HEK293 (cell line): Measurements from ENCODE around the gene AK8.
A peak's percentile ranks its signal among the peaks of the same experiment; 100 is the strongest.

Source experiments
- ATF2 ChIP-seq: fragments of 450-650 bp; formaldehyde crosslinking; IDR thresholded peaks from 2 replicates; pipeline ENCODE4 v1.5.1; 2016; ENCODE audit warnings: missing biosample characterization, missing genetic modification characterization, low read depth
- BCL11B ChIP-seq: fragments of 450-650 bp; formaldehyde crosslinking; IDR thresholded peaks from 2 replicates; pipeline ENCODE4 v1.5.1; 2016; ENCODE audit warnings: low read depth, missing biosample characterization, missing genetic modification characterization
- GLI2 ChIP-seq: fragments of 450-650 bp; formaldehyde crosslinking; IDR thresholded peaks from 2 replicates; pipeline ENCODE4; 2017; ENCODE audit warnings: missing biosample characterization, missing genetic modification characterization, low read depth, borderline replicate concordance
- PRDM6 ChIP-seq: fragments of 450-650 bp; formaldehyde crosslinking; IDR thresholded peaks from 2 replicates; pipeline ENCODE4 v1.5.1; 2017; ENCODE audit warnings: missing biosample characterization, missing genetic modification characterization
- TRIM28 ChIP-seq: IDR thresholded peaks from 2 replicates; pipeline ENCODE4 v1.6.1; 2011; ENCODE audit warnings: low read length, control low read depth, borderline replicate concordance
- ZBTB17 ChIP-seq: fragments of 450-650 bp; formaldehyde crosslinking; IDR thresholded peaks from 2 replicates; pipeline ENCODE4 v1.5.1; 2016; ENCODE audit warnings: missing biosample characterization, missing genetic modification characterization
- ZNF148 ChIP-seq: fragments of 450-650 bp; formaldehyde crosslinking; IDR thresholded peaks from 2 replicates; pipeline ENCODE4 v1.5.0; 2017; ENCODE audit warnings: missing biosample characterization, missing genetic modification characterization, borderline replicate concordance
- ZNF24 ChIP-seq: fragments of 450-650 bp; formaldehyde crosslinking; IDR thresholded peaks from 2 replicates; pipeline ENCODE4 v1.5.1; 2016; ENCODE audit warnings: missing biosample characterization, missing genetic modification characterization
- ZNF433 ChIP-seq: fragments of 450-650 bp; formaldehyde crosslinking; IDR thresholded peaks from 2 replicates; pipeline ENCODE4 v1.5.1; 2016; ENCODE audit warnings: missing biosample characterization, missing genetic modification characterization, low read depth
- ZNF510 ChIP-seq: fragments of 450-650 bp; formaldehyde crosslinking; IDR thresholded peaks from 2 replicates; pipeline ENCODE4 v1.5.1; 2018; ENCODE audit warnings: mild to moderate bottlenecking, missing genetic modification characterization, missing biosample characterization; ENCODE audit not compliant: insufficient replicate concordance
- ZNF560 ChIP-seq: fragments of 450-650 bp; formaldehyde crosslinking; IDR thresholded peaks from 2 replicates; pipeline ENCODE4 v1.5.1; 2017; ENCODE audit warnings: missing biosample characterization, missing genetic modification characterization, borderline replicate concordance
- ZNF600 ChIP-seq: fragments of 450-650 bp; formaldehyde crosslinking; IDR thresholded peaks from 2 replicates; pipeline ENCODE4 v1.5.1; 2016; ENCODE audit warnings: missing biosample characterization, missing genetic modification characterization
- ZNF610 ChIP-seq: fragments of 450-650 bp; formaldehyde crosslinking; IDR thresholded peaks from 2 replicates; pipeline ENCODE4 v1.5.1; 2016; ENCODE audit warnings: missing biosample characterization, missing genetic modification characterization, borderline replicate concordance
- ZNF623 ChIP-seq: fragments of 450-650 bp; formaldehyde crosslinking; IDR thresholded peaks from 2 replicates; pipeline ENCODE4 v1.5.1; 2016; ENCODE audit warnings: missing biosample characterization, missing genetic modification characterization
- ZNF624 ChIP-seq: fragments of 450-650 bp; formaldehyde crosslinking; IDR thresholded peaks from 2 replicates; pipeline ENCODE4 v1.5.1; 2017; ENCODE audit warnings: missing biosample characterization, missing genetic modification characterization
- ZNF629 ChIP-seq: fragments of 450-650 bp; formaldehyde crosslinking; IDR thresholded peaks from 2 replicates; pipeline ENCODE4 v1.5.1; 2017; ENCODE audit warnings: missing biosample characterization, missing genetic modification characterization
- ZNF76 ChIP-seq: fragments of 450-650 bp; formaldehyde crosslinking; IDR thresholded peaks from 2 replicates; pipeline ENCODE4; 2016; ENCODE audit warnings: low read depth, missing biosample characterization, missing genetic modification characterization, borderline replicate concordance
- ZSCAN30 ChIP-seq: fragments of 450-650 bp; IDR thresholded peaks from 2 replicates; pipeline ENCODE4 v1.5.1; 2018; ENCODE audit warnings: missing biosample characterization, mild to moderate bottlenecking, missing genetic modification characterization, moderate library complexity
- TF ChIP-seq, protein P1 (sequence below): fragments of 450-650 bp; formaldehyde crosslinking; IDR thresholded peaks from 2 replicates; pipeline ENCODE4 v1.5.1; 2016; ENCODE audit warnings: missing biosample characterization, missing genetic modification characterization, borderline replicate concordance
- TF ChIP-seq, protein P2 (sequence below): fragments of 450-650 bp; formaldehyde crosslinking; IDR thresholded peaks from 2 replicates; pipeline ENCODE4 v1.5.1; 2016; ENCODE audit warnings: missing biosample characterization, missing genetic modification characterization
- TF ChIP-seq, protein P3 (sequence below): fragments of 450-650 bp; formaldehyde crosslinking; IDR thresholded peaks from 2 replicates; pipeline ENCODE4 v1.5.1; 2017; ENCODE audit warnings: missing biosample characterization, missing genetic modification characterization
- TF ChIP-seq, protein P4 (sequence below): fragments of 450-650 bp; formaldehyde crosslinking; IDR thresholded peaks from 2 replicates; pipeline ENCODE4 v1.5.1; 2016; ENCODE audit warnings: missing biosample characterization, missing genetic modification characterization

AK8 gene

DNA sequence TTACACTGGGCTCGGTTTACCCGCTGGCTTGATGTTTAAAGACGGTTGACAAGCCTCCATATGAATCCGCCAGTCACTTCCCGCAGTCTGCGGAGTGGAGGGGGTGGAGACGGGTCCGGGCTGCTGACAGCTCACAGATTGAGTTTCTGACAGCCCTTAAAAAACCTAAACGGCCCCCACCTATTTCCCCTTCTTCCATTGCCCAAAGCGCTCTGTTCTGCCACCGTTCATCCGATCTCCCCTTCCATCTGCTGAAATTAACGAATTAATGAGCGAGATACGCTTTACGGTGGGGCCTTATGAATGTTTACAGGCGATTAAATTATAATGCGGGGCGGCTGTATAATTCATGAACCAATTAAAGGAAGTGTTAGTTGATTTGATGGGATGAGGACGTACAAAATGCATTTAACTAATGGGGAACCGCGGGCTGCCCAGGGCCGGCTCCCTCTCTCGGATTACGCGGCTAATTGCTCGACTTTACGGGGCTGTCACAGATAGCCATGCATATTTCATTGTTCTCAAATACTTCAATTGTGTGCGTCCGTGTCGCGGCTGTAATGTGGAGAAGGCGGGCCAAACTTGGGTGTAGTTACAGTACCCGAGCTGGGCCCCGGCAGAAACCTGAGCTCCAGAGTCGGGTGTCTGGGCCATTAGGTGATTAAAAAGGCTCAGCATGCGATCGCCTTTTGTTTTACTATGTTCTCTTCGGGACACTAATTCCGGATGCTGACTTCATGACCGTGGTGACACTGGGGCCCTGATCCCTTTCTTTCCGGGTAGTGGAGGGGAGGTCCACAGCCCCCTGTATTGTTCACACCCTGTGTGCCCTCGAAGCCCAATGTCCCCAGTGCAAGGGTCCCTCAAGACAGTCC is 133.0 kb downstream of the AK8 start (continued):
- no peak for TF ChIP-seq ZNF148 (tag by site-specific recombination)
- peak; percentile 82 for TF ChIP-seq ZNF629
- TF ChIP-seq PRDM6 (tag by site-specific recombination): peak; percentile 98
- TF ChIP-seq ZNF623: no peak
- TF ChIP-seq ZNF24 (tag by site-specific recombination): peak; percentile 95
- peak; percentile 97 for TF ChIP-seq ZNF600 (tag by site-specific recombination)
- no peak for TF ChIP-seq ZNF560 (tag by site-specific recombination)
- 0 out of 2 replicates have a peak, but pooled peaks have one; percentile 20 for TF ChIP-seq ATF2
- TF ChIP-seq ZNF510 (tag by site-specific recombination): no peak
- TF ChIP-seq BCL11B: no peak
- TF ChIP-seq, protein P1, sequence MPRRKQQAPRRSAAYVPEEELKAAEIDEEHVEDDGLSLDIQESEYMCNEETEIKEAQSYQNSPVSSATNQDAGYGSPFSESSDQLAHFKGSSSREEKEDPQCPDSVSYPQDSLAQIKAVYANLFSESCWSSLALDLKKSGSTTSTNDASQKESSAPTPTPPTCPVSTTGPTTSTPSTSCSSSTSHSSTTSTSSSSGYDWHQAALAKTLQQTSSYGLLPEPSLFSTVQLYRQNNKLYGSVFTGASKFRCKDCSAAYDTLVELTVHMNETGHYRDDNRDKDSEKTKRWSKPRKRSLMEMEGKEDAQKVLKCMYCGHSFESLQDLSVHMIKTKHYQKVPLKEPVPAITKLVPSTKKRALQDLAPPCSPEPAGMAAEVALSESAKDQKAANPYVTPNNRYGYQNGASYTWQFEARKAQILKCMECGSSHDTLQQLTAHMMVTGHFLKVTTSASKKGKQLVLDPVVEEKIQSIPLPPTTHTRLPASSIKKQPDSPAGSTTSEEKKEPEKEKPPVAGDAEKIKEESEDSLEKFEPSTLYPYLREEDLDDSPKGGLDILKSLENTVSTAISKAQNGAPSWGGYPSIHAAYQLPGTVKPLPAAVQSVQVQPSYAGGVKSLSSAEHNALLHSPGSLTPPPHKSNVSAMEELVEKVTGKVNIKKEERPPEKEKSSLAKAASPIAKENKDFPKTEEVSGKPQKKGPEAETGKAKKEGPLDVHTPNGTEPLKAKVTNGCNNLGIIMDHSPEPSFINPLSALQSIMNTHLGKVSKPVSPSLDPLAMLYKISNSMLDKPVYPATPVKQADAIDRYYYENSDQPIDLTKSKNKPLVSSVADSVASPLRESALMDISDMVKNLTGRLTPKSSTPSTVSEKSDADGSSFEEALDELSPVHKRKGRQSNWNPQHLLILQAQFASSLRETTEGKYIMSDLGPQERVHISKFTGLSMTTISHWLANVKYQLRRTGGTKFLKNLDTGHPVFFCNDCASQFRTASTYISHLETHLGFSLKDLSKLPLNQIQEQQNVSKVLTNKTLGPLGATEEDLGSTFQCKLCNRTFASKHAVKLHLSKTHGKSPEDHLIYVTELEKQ (tag by site-specific recombination): peak; percentile 95
- TF ChIP-seq, protein P2, sequence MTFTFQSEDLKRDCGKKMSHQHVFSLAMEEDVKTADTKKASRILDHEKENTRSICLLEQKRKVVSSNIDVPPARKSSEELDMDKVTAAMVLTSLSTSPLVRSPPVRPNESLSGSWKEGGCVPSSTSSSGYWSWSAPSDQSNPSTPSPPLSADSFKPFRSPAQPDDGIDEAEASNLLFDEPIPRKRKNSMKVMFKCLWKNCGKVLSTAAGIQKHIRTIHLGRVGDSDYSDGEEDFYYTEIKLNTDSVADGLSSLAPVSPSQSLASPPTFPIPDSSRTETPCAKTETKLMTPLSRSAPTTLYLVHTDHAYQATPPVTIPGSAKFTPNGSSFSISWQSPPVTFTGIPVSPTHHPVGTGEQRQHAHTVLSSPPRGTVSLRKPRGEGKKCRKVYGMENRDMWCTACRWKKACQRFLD: no peak
- TF ChIP-seq, protein P3, sequence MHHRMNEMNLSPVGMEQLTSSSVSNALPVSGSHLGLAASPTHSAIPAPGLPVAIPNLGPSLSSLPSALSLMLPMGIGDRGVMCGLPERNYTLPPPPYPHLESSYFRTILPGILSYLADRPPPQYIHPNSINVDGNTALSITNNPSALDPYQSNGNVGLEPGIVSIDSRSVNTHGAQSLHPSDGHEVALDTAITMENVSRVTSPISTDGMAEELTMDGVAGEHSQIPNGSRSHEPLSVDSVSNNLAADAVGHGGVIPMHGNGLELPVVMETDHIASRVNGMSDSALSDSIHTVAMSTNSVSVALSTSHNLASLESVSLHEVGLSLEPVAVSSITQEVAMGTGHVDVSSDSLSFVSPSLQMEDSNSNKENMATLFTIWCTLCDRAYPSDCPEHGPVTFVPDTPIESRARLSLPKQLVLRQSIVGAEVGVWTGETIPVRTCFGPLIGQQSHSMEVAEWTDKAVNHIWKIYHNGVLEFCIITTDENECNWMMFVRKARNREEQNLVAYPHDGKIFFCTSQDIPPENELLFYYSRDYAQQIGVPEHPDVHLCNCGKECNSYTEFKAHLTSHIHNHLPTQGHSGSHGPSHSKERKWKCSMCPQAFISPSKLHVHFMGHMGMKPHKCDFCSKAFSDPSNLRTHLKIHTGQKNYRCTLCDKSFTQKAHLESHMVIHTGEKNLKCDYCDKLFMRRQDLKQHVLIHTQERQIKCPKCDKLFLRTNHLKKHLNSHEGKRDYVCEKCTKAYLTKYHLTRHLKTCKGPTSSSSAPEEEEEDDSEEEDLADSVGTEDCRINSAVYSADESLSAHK (tag by site-specific recombination): peak; percentile 91
- peak; percentile 74 for TF ChIP-seq ZSCAN30 (tag by site-specific recombination)
- TF ChIP-seq ZNF433: no peak
- TF ChIP-seq, protein P4, sequence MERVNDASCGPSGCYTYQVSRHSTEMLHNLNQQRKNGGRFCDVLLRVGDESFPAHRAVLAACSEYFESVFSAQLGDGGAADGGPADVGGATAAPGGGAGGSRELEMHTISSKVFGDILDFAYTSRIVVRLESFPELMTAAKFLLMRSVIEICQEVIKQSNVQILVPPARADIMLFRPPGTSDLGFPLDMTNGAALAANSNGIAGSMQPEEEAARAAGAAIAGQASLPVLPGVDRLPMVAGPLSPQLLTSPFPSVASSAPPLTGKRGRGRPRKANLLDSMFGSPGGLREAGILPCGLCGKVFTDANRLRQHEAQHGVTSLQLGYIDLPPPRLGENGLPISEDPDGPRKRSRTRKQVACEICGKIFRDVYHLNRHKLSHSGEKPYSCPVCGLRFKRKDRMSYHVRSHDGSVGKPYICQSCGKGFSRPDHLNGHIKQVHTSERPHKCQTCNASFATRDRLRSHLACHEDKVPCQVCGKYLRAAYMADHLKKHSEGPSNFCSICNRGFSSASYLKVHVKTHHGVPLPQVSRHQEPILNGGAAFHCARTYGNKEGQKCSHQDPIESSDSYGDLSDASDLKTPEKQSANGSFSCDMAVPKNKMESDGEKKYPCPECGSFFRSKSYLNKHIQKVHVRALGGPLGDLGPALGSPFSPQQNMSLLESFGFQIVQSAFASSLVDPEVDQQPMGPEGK: peak; percentile 87
- peak; percentile 82; the same call in 1 of the 2 replicates for TF ChIP-seq GLI2 (tag by site-specific recombination)
- TF ChIP-seq ZBTB17: peak; percentile 81
- peak; percentile 30; the same call in 1 of the 2 replicates for TF ChIP-seq TRIM28
- TF ChIP-seq ZNF610 (tag by site-specific recombination): peak; percentile 56; the same call in 1 of the 2 replicates
- TF ChIP-seq ZNF76: peak; percentile 53; the same call in 1 of the 2 replicates
- TF ChIP-seq ZNF624 (tag by site-specific recombination): no peak
